Peyer's patch (tissue), 4 donors: ENCODE data around the gene TPPP. TPM values are rescaled to one million over a fixed set of nuclear protein-coding genes. Genes with fewer than 3 reads are reported as not detected.
"Not testable (repeated sequence)": the region's sequence is repeated elsewhere in the genome, so short reads cannot be mapped to it uniquely, and the experiment has no call there.

Source experiments
- DNase-seq, 3 donors: peaks; one replicate each; pipeline ENCODE4 v3.0.0-alpha.2; 2017 to 2019
- H3K27ac ChIP-seq, 4 donors: fragments of 200-600 bp; sonication (generic); one replicate each; pipeline ENCODE4 v1.5.1; 2016 to 2019
- H3K27me3 ChIP-seq, 2 donors: fragments of 200-600 bp; sonication (generic); one replicate each; pipeline ENCODE4 v1.5.1; 2019
- H3K36me3 ChIP-seq, 3 donors: fragments of 200-600 bp; sonication (generic); one replicate each; pipeline ENCODE4 v1.5.1; 2016 to 2019
- H3K4me1 ChIP-seq, 4 donors: fragments of 200-600 bp; sonication (generic); one replicate each; pipeline ENCODE4 v1.5.1; 2016 to 2019
- H3K4me3 ChIP-seq, 4 donors: fragments of 200-600 bp; sonication (generic); 1 replicate in 3 of 4; 2 replicates in 1 of 4; pipeline ENCODE4 v1.5.1; 2016 to 2019; ENCODE audit warnings: mild to moderate bottlenecking in 1 of 4
- H3K9me3 ChIP-seq, 4 donors: fragments of 200-600 bp; sonication (generic); one replicate each; pipeline ENCODE4 v1.5.1; 2016 to 2019; ENCODE audit warnings: mild to moderate bottlenecking in 1 of 4
- CTCF ChIP-seq, 6 experiments: fragments of 450-650 bp in 4 of 6; fragments of 200-600 bp in 2 of 6; sonication (generic) in 1 of 6; IDR thresholded peaks; one replicate each; pipeline ENCODE4 v1.5.1; 2017 to 2019; ENCODE audit warnings: antibody characterized with exemption in 6 of 6, mild to moderate bottlenecking in 3 of 6, moderate library complexity in 1 of 6
- POLR2A ChIP-seq, 2 donors: fragments of 450-650 bp; IDR thresholded peaks; one replicate each; pipeline ENCODE4 v1.5.1; 2017; ENCODE audit warnings: antibody characterized with exemption in 2 of 2, mild to moderate bottlenecking in 2 of 2, moderate library complexity in 2 of 2
- total RNA-seq, 4 donors: library from RNA; depleted of rRNA; stranded (reverse); fragments of >200 nt; gene quantifications; one replicate each; pipeline ENCODE4 v1.1.0, GENCODE V29; 2016

Gene TPPP
- total RNA-seq, 4 donors from 2014 or later: 7.4 to 60.5 (median 14.5) TPM

DNA sequence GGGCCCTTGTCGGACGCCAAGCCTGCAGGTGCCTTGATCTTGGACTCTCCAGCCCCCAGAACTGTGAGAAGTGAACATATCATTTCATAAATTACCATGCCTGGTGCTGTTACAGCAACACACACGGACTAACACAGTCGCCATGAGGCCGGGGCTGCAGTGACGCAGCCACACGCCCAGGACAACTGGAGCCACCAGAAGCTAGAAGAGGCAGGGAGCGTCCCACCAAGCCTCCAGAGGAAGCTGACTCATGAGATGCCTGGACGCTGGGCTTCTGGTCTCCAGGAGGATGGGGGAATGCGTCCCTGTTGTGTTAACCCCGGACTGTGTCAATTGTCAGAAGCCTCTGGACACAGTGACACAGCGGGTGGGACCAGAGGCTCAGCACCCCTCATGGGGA lies 6.2 kb downstream of the TPPP start:
- not testable (repeated sequence) for H3K4me3 ChIP-seq, H3K4me1 ChIP-seq, H3K27me3 ChIP-seq, H3K27ac ChIP-seq, H3K36me3 ChIP-seq, H3K9me3 ChIP-seq
- DNase-seq: peak in 1 of 3 donors; percentile 21

DNA sequence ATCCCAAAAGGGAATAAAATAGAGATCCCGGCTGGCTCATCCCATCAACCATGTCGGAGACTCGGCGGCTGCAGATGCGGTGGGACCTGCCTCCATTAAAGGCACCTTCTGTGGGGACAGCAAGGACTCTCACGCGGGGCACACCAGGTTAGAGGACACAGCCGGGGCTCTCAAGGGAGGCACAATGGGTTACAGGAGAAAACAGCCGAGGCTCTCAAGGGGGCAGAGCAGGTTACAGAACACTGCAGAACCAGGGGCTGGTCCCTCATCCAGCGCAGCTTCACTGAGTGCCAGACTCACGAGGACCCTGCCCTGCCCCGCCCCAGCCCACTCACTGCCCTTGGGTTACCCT lies 7.0 kb downstream of the TPPP start:
- not testable (repeated sequence) for H3K9me3 ChIP-seq, H3K27me3 ChIP-seq, H3K36me3 ChIP-seq, H3K27ac ChIP-seq, H3K4me3 ChIP-seq, H3K4me1 ChIP-seq
- peak in 1 of 3 donors; percentile 12 for DNase-seq

DNA sequence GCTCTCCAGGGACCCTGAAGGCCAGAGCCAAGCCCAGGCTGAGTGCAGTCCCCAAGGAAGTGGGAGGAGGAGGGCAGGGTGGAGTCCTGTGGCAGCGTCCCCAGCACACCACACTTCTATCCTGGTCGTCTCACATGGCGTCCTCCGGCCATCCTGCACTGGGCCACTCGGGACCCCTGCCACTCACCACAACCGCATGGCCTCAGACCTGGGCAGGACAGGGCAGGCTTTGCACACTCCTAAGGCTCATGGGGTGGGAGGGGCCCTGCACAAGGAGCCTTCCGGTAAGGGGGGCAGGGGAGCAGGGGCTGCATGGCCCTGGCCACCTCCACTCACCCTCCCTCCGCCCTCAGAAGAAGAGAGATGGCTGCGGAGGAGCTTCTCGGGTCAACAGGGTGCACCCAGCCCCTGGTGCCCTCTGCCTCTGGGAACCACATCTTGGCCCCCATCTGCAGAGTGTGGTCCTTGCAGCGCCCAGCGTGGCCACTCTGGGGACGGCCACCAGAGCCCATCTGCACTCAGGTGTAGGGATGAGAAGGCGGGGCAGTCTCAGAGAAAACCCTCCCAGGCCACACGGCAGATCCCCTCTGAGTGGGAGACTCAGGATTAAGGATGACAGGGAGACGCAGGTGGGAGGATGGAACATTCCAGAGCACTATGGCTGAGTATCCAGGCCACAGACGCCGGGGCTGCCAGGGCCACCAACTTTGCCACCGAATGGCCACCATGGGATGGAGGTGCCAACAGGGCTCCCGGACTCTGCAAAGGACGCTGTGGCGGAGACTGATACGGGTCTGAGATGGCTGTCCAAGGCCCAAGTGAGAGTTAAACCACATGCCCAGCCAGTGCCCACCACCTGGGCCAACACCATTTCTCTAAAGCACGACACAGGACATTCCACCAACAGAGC lies 7.6 kb downstream of the TPPP start:
- no peaks in the 10 kb centered on the region for H3K36me3 ChIP-seq
- H3K27me3 ChIP-seq: no peaks in the 10 kb centered on the region
- TF ChIP-seq CTCF (IDR thresholded peaks at IDR 0.05): no peak
- no peaks in the 10 kb centered on the region for H3K9me3 ChIP-seq
- H3K27ac ChIP-seq: no peak overlapping the region
- no peak overlapping the region for H3K4me3 ChIP-seq
- H3K4me1 ChIP-seq: no peaks in the 10 kb centered on the region
- peak; percentile 7 to 37 (median 36) for DNase-seq

DNA sequence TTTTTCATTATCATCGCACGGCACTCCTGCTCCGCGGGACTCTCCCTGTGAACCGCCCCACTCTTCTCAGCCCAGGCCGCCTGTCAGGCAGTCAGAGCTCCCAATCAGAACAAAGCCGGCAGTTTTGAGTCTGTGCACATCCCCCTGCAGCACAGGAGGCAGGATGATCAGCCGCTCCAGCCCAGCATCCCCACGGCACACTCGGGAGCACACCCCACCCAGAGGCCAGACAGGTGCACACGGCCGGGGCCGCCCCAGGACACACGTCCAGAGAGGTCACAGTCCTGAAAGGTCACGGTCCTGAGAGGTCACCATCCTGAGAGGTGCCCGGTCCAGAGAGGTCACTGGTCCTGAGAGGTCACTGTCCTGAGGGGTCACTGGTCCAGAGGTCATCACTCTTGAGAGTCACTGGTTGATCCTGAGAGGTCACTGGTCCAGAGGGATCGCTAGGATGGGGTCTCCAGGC lies 8.4 kb downstream of the TPPP start:
- H3K9me3 ChIP-seq: no peaks in the 10 kb centered on the region
- H3K4me3 ChIP-seq: no peak overlapping the region
- H3K4me1 ChIP-seq: no peaks in the 10 kb centered on the region
- peak; percentile 4 to 41 (median 33) for DNase-seq
- TF ChIP-seq POLR2A (IDR thresholded peaks at IDR 0.05) (no peak), CTCF (IDR thresholded peaks at IDR 0.05) (no peak)
- no peaks in the 10 kb centered on the region for H3K27me3 ChIP-seq
- no peaks in the 10 kb centered on the region for H3K36me3 ChIP-seq
- H3K27ac ChIP-seq: no peak overlapping the region

DNA sequence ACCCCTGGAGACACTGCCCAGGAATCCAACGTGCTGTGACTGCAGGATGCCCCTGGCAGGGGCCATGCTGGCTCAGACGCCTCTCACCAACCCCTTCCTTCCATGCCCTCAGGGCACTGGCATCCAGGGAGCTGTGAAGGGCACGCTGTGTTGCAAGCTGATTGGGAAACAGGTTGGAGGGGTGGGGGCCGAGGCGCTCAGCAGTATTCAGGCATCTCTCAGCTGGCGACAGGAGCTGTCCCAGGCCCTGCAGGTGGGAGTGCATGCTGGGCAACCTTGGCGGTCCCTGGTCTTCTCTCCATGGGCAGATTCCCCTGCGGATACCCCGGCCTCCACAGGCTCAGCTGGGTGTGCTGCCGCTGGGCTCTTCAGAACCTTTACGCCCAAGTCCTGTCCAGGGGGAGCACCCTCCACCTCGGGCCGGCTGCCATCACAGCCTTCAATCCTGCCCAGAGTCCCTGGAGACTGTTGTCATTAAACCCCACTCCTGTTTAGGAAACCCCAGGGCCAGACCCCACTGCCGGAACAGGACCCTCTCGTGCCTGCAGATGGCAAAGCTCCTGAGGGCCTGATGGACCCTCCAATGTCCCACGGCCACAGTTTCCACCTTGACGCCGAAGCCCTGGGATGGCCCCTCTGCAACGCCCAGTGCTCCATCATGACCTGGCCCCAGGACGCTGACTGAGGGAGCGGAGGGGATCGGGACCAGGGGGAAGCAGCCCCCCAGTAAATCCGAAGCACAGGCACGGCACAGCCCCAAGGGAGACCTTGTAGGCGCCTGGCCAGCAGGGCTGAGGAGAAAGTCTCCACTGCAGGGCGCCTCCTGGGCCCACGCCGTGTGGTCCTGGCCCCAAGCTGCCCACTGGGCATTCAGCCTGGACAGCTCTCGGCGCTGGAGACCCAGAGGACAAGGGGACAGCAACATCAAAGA lies 9.3 kb downstream of the TPPP start:
- Histone ChIP-seq H3K4me1 (no peaks in the 10 kb centered on the region), H3K4me3 (no peak overlapping the region), H3K27me3 (no peaks in the 10 kb centered on the region), H3K36me3 (no peaks in the 10 kb centered on the region), H3K27ac (no peak overlapping the region), H3K9me3 (no peaks in the 10 kb centered on the region)
- peak; percentile 8 to 41 (median 36) for DNase-seq
- no peak for TF ChIP-seq POLR2A (IDR thresholded peaks at IDR 0.05)
- no peak for TF ChIP-seq CTCF (IDR thresholded peaks at IDR 0.05)

GRCh38 chr5:682651-683358 lies 10.3 kb downstream of the TPPP start:
- H3K4me1 ChIP-seq, H3K27ac ChIP-seq, H3K27me3 ChIP-seq, H3K36me3 ChIP-seq, H3K9me3 ChIP-seq, H3K4me3 ChIP-seq: not testable (repeated sequence)
- peak; percentile 10 to 45 (median 32) for DNase-seq

DNA sequence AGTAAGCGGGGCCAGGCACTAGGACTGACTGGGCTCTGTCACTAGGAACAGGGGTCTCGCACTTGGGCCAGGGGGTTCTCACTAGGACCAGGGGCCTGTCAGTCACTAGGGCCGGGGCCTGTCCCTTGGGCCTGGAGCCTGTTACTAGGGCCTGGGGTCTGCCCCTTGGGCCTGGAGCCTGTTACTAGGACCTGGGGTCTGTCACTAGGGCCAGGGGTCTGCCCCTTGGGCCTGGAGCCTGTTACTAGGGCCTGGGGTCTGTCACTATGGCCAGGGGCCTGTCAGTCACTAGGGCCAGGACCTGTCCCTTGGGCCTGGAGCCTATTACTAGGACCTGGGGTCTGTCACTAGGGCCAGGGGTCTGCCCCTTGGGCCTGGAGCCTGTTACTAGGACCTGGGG lies 10.9 kb downstream of the TPPP start:
- H3K27ac ChIP-seq, H3K4me3 ChIP-seq, H3K4me1 ChIP-seq, H3K9me3 ChIP-seq, H3K36me3 ChIP-seq, H3K27me3 ChIP-seq: not testable (repeated sequence)
- peak in 2 of 3 donors; percentile 13 to 32 for DNase-seq

DNA sequence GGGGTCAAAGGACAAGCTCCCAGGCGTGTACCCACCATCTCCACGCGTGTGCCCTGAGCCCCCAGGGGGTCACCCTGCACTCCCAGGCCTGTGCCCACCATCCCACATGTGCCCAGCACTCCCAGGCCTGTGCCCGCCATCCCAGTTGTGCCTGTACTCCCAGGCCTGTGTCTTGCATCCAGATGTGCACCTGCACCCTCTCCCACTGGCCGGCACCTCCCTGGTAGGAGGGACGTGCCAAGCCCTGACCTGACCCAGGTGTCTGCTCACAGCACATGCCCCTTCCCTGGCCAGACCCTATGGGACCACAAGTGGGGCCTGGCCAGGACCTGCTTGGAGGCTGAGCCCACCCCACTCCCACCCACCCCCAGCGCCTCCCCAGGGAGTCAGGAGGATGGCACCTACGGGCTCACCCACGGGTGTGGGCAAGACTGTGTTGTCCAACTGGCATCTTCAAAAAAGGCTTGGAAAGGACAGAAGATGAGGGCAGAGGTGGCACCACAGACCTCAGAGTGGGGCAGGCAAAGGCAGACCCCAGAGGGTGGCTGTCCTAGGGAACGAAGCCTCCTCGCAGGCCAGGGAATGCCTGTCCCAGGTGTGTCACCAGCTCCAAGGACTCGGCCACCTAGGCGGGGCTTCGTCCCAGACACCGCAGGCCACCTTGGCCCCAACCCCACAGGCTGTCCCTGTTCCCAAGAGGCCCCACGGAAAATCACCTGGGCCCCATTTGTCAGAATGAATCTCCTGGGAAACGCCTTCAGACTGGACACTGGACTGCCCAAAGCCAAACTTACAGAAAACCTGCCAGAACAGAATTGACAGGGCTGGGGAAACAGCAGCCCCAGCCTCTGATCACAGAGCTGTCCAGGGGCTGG lies 11.6 kb downstream of the TPPP start:
- not testable (repeated sequence) for H3K27ac ChIP-seq, H3K9me3 ChIP-seq, H3K4me3 ChIP-seq, H3K27me3 ChIP-seq, H3K4me1 ChIP-seq, H3K36me3 ChIP-seq
- peak; percentile 9 to 43 (median 40) for DNase-seq

- H3K36me3 ChIP-seq, H3K9me3 ChIP-seq, H3K27me3 ChIP-seq, H3K27ac ChIP-seq, H3K4me1 ChIP-seq, H3K4me3 ChIP-seq: not testable (repeated sequence)
- DNase-seq: peak in 1 of 3 donors; percentile 9
Measured at GRCh38 chr5:680836-681235, 12.3 kb downstream of the TPPP start.
